ENCODE results near the gene PROX1.

Gene PROX1

DNA sequence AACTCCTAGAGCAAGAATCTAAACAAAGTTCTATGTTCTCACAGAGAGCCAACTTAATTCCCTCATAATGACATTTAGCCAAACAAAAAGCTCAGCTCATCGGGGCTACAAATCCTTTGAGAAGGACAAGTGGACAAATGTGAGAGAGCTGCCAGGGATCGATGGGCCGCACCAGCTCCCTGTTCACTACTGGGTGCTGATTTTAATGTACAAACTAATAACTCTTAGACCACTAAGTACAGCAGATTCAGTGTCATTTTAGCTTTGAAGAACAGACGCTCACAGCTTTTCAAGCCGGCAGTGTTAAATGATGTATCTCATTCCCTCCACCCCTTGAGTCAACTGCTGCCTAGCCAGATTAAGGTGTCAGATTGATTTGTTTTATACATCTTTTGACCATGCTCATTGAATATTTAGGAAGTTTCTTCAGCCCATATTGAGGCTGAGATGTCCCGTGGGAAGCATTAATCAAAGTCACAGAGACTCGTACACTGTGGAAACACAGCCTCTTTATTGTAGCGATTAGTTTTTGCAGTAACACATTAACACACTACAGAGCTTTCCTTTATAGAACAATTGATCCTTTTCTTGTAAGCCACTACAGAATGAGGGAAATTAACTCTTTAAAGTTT is 21.1 kb downstream of the PROX1 start:
- Histone ChIP-seq H3K79me2 (ENCODE audit: insufficient read depth, low read length) (no peaks in the 10 kb centered on the region), H2AFZ (ENCODE audit: low read depth, low read length) (no peak overlapping the region), H3K27me3 (ENCODE audit: insufficient read depth, low read length, poor library complexity) (no peaks in the 10 kb centered on the region), H3K9ac (ENCODE audit: low read depth, low read length) (no peak overlapping the region), H3K4me3 (ENCODE audit: low read depth in 1 of 2, low read length in 2 of 2) (no peak overlapping the region), H3K4me1 (ENCODE audit: insufficient read depth, low read length) (no peaks in the 10 kb centered on the region), H3K4me2 (ENCODE audit: insufficient read depth, low read length) (no peak overlapping the region), H3K9me3 (ENCODE audit: insufficient read depth, low read length, severe bottlenecking) (no peaks in the 10 kb centered on the region), H3K27ac (ENCODE audit: low read length) (no peak overlapping the region), H4K20me1 (ENCODE audit: insufficient read depth, low read length) (no peaks in the 10 kb centered on the region), H3K36me3 (ENCODE audit: insufficient read depth, low read length) (no peaks in the 10 kb centered on the region)
- ATAC-seq (ENCODE audit: insufficient read depth, low read depth): no peak
- no peak for DNase-seq
- TF ChIP-seq EZH2 (IDR thresholded peaks at IDR 0.05; ENCODE audit: borderline replicate concordance, low read depth, low read length, severe bottlenecking): no peak
- TF ChIP-seq, protein P1, sequence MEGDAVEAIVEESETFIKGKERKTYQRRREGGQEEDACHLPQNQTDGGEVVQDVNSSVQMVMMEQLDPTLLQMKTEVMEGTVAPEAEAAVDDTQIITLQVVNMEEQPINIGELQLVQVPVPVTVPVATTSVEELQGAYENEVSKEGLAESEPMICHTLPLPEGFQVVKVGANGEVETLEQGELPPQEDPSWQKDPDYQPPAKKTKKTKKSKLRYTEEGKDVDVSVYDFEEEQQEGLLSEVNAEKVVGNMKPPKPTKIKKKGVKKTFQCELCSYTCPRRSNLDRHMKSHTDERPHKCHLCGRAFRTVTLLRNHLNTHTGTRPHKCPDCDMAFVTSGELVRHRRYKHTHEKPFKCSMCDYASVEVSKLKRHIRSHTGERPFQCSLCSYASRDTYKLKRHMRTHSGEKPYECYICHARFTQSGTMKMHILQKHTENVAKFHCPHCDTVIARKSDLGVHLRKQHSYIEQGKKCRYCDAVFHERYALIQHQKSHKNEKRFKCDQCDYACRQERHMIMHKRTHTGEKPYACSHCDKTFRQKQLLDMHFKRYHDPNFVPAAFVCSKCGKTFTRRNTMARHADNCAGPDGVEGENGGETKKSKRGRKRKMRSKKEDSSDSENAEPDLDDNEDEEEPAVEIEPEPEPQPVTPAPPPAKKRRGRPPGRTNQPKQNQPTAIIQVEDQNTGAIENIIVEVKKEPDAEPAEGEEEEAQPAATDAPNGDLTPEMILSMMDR (IDR thresholded peaks at IDR 0.05; ENCODE audit: borderline replicate concordance, extremely low read depth, low read length, poor library complexity, severe bottlenecking): no peak

DNA sequence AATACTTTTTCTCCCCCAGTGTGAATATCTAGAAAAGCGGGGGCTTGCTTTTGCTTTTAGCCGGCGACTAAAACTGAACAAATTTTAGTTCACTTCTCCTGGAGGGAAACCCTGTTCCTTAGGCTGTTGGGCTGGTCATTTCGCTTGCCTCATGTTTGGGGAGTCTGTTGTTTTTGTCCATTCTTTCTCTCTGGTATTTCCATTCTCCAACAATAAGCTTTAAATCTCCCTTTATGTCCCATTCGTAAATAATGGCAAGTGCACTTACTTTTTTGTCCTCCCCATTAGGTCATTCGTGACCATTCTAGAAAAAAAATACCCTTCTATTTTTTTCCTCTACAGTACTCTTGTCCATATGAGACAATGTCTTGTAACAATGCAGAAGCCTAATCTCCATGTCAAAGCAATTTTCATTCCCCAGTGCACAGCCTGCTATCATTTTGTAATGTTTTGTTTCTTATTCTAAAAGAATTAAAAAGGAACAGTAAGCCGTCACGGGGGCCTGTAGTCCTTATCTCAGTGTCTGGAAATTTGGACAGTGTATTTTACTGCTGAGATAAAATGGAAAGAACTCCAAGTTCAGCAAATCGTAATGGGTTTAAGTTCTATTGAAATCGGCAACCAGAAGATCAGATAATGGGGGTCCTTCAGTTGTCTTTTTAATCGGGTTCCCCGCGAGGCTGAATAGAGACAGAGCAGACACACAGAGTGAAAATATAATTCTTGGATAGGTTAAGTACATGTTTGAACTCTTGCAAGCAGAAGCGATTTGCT is 21.8 kb downstream of the PROX1 start:
- Histone ChIP-seq H3K79me2 (ENCODE audit: insufficient read depth, low read length) (no peaks in the 10 kb centered on the region), H3K27me3 (ENCODE audit: insufficient read depth, low read length, poor library complexity) (no peaks in the 10 kb centered on the region), H3K9me3 (ENCODE audit: insufficient read depth, low read length, severe bottlenecking) (no peaks in the 10 kb centered on the region), H3K36me3 (ENCODE audit: insufficient read depth, low read length) (no peaks in the 10 kb centered on the region), H2AFZ (ENCODE audit: low read depth, low read length) (no peak overlapping the region), H3K4me1 (ENCODE audit: insufficient read depth, low read length) (no peaks in the 10 kb centered on the region), H3K27ac (ENCODE audit: low read length) (no peak overlapping the region), H3K4me2 (ENCODE audit: insufficient read depth, low read length) (no peak overlapping the region), H4K20me1 (ENCODE audit: insufficient read depth, low read length) (no peaks in the 10 kb centered on the region), H3K9ac (ENCODE audit: low read depth, low read length) (no peak overlapping the region), H3K4me3 (ENCODE audit: low read depth in 1 of 2, low read length in 2 of 2) (no peak overlapping the region)
- TF ChIP-seq EZH2 (IDR thresholded peaks at IDR 0.05; ENCODE audit: borderline replicate concordance, low read depth, low read length, severe bottlenecking): no peak
- TF ChIP-seq, protein P1 (IDR thresholded peaks at IDR 0.05; ENCODE audit: borderline replicate concordance, extremely low read depth, low read length, poor library complexity, severe bottlenecking): no peak
- DNase-seq (no peak), ATAC-seq (ENCODE audit: insufficient read depth, low read depth) (no peak)

DNA sequence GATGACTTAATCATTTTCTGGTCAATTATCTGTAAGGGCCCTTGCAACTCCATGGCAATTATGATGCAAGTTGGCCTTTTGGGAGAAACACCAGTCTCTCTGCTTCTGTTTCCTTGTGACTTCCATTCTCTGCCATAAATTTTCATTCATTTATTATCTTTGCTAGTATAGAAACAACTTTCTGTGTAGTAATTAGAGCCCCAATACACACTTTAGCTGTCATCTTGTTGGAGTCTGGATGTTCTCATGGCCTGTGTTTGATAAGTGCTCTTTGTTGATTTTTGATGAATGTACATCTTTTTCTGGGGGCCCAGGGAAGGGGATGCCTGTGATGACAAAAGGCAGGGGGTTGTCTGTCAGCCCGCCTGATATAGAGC is 22.4 kb downstream of the PROX1 start:
- no peak overlapping the region for H3K9ac ChIP-seq (ENCODE audit: low read depth, low read length)
- no peaks in the 10 kb centered on the region for H3K9me3 ChIP-seq (ENCODE audit: insufficient read depth, low read length, severe bottlenecking)
- no peak overlapping the region for H2AFZ ChIP-seq (ENCODE audit: low read depth, low read length)
- H3K79me2 ChIP-seq (ENCODE audit: insufficient read depth, low read length): no peaks in the 10 kb centered on the region
- no peak overlapping the region for H3K4me2 ChIP-seq (ENCODE audit: insufficient read depth, low read length)
- no peaks in the 10 kb centered on the region for H3K36me3 ChIP-seq (ENCODE audit: insufficient read depth, low read length)
- no peak for ATAC-seq (ENCODE audit: insufficient read depth, low read depth)
- no peak overlapping the region for H3K4me3 ChIP-seq (ENCODE audit: low read depth in 1 of 2, low read length in 2 of 2)
- no peak for TF ChIP-seq EZH2 (IDR thresholded peaks at IDR 0.05; ENCODE audit: borderline replicate concordance, low read depth, low read length, severe bottlenecking)
- TF ChIP-seq, protein P1 (IDR thresholded peaks at IDR 0.05; ENCODE audit: borderline replicate concordance, extremely low read depth, low read length, poor library complexity, severe bottlenecking): no peak
- no peaks in the 10 kb centered on the region for H3K27me3 ChIP-seq (ENCODE audit: insufficient read depth, low read length, poor library complexity)
- H3K4me1 ChIP-seq (ENCODE audit: insufficient read depth, low read length): no peaks in the 10 kb centered on the region
- H4K20me1 ChIP-seq (ENCODE audit: insufficient read depth, low read length): no peaks in the 10 kb centered on the region
- no peak for DNase-seq
- no peak overlapping the region for H3K27ac ChIP-seq (ENCODE audit: low read length)

Measured in DND-41 (cell line).